ENCODE results near the gene GNAQ. TPM values are rescaled to one million over a fixed set of nuclear protein-coding genes. Genes with fewer than 3 reads are reported as not detected.
"Not testable (repeated sequence)": the region's sequence is repeated elsewhere in the genome, so short reads cannot be mapped to it uniquely, and the experiment has no call there.

The GNAQ gene
- total RNA-seq, 1 experiment from 2014 or later, result 28.7 TPM

GRCh38 chr9:77763566-77763965, 268.0 kb downstream of the GNAQ start:
- BruUV-seq (replicated peaks), result no TSS peak
- Histone ChIP-seq H3K9me3 (ENCODE audit: control insufficient read depth in 1 of 2, insufficient read depth in 1 of 2, low read depth in 1 of 2, low read length in 2 of 2) (no peaks in the 10 kb centered on the region), H3K4me1 (ENCODE audit: control insufficient read depth in 1 of 2, insufficient read depth in 2 of 2, low read length in 2 of 2) (no peaks in the 10 kb centered on the region), H4K20me1 (ENCODE audit: insufficient read depth) (0 out of 2 replicates have a peak, but pooled peaks cover 4% of the 10 kb centered on the region), H3K4me3 (replicated peaks in 1 of 2; ENCODE audit: low read depth in 1 of 2, low read length in 2 of 2) (no peak overlapping the region), H3K27ac (ENCODE audit: low read depth, low read length) (no peak overlapping the region), H3K27me3 (ENCODE audit: insufficient read depth, low read length) (no peaks in the 10 kb centered on the region), H2AFZ (ENCODE audit: low read depth, low read length, poor library complexity, severe bottlenecking) (no peak overlapping the region), H3K9me2 (ENCODE audit: insufficient read depth) (no peaks in the 10 kb centered on the region), H3K9ac (ENCODE audit: low read length) (no peak overlapping the region), H3K36me3 (ENCODE audit: control insufficient read depth in 1 of 2, insufficient read depth in 2 of 2, low read length in 2 of 2) (no peaks in the 10 kb centered on the region), H3K4me2 (ENCODE audit: low read length) (no peak overlapping the region), H3K79me2 (ENCODE audit: insufficient read depth, low read length) (no peaks in the 10 kb centered on the region)
- RAD21 ChIA-PET (ENCODE audit: low non-redundant PET in 1 of 2, low total read pairs in 2 of 2, uncharacterized antibody in 2 of 2, unreplicated experiment in 2 of 2), result no interaction called here
- TF ChIP-seq FOSL1 (IDR thresholded peaks at IDR 0.05; ENCODE audit: low read depth) (no peak), EGR1 (IDR thresholded peaks at IDR 0.05; ENCODE audit: low read depth) (no peak), SP1 (IDR thresholded peaks at IDR 0.05; ENCODE audit: low read depth) (no peak), TCF7L2 (IDR thresholded peaks at IDR 0.05; ENCODE audit: borderline replicate concordance, extremely low read depth, insufficient read depth, insufficient read length) (no peak), ZFX (IDR thresholded peaks at IDR 0.05) (no peak), REST (IDR thresholded peaks at IDR 0.05; ENCODE audit: low read depth) (no peak), SRF (IDR thresholded peaks at IDR 0.05; ENCODE audit: low read depth) (no peak), POLR2A (IDR thresholded peaks at IDR 0.05; ENCODE audit: borderline replicate concordance, extremely low read depth, insufficient read depth, insufficient read length) (no peak), YY1 (IDR thresholded peaks at IDR 0.05; ENCODE audit: extremely low read depth, insufficient replicate concordance, low read depth, low read length) (no peak), CBX3 (IDR thresholded peaks at IDR 0.05; ENCODE audit: low read depth) (no peak)
- TF ChIP-seq, protein P1, sequence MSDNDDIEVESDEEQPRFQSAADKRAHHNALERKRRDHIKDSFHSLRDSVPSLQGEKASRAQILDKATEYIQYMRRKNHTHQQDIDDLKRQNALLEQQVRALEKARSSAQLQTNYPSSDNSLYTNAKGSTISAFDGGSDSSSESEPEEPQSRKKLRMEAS (IDR thresholded peaks at IDR 0.05), result no peak
- intact Hi-C loops (cut with micrococcal nuclease), result no loop called here
- DNase-seq (ENCODE audit: low read depth, low spot score) (no peak), ATAC-seq (no peak)
- CTCF ChIA-PET, result interaction anchor here (0.9 kb wide), 1 partner anchor 307 kb away, joined by 3 read pairs; no protein-coding TSS in a partner anchor
- POLR2A ChIA-PET, result no interaction called here

DNA sequence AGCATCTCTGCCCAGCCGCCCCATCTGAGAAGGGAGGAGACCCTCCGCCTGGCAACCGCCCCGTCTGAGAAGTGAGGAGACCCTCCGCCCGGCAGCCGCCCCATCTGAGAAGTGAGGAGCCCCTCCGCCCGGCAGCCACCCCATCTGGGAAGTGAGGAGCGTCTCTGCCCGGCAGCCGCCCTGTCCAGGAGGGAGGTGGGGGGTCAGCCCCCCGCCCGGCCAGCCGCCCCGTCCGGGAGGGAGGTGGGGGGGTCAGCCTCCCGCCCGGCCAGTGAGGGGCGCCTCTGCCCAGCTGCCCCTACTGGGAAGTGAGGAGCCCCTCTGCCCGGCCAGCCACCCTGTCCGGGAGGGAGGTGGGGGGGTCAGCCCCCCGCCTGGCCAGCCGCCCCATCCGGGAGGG, 270.7 kb downstream of the GNAQ start:
- RAD21 ChIA-PET (ENCODE audit: low non-redundant PET in 1 of 2, low total read pairs in 2 of 2, uncharacterized antibody in 2 of 2, unreplicated experiment in 2 of 2); H3K79me2 ChIP-seq (ENCODE audit: insufficient read depth, low read length); H3K4me1 ChIP-seq (ENCODE audit: control insufficient read depth in 1 of 2, insufficient read depth in 2 of 2, low read length in 2 of 2); ATAC-seq; H2AFZ ChIP-seq (ENCODE audit: low read depth, low read length, poor library complexity, severe bottlenecking); intact Hi-C loops (cut with micrococcal nuclease); H3K27me3 ChIP-seq (ENCODE audit: insufficient read depth, low read length); H3K9me2 ChIP-seq (ENCODE audit: insufficient read depth); H3K4me2 ChIP-seq (ENCODE audit: low read length); H3K27ac ChIP-seq (ENCODE audit: low read depth, low read length); H3K4me3 ChIP-seq (replicated peaks in 1 of 2; ENCODE audit: low read depth in 1 of 2, low read length in 2 of 2); CTCF ChIA-PET; BruUV-seq (replicated peaks); H3K9me3 ChIP-seq (ENCODE audit: control insufficient read depth in 1 of 2, insufficient read depth in 1 of 2, low read depth in 1 of 2, low read length in 2 of 2); POLR2A ChIA-PET; DNase-seq (ENCODE audit: low read depth, low spot score); H4K20me1 ChIP-seq (ENCODE audit: insufficient read depth); H3K36me3 ChIP-seq (ENCODE audit: control insufficient read depth in 1 of 2, insufficient read depth in 2 of 2, low read length in 2 of 2); H3K9ac ChIP-seq (ENCODE audit: low read length): not testable (repeated sequence)
